ENCODE measurements around the gene MMD.

The MMD gene

DNA sequence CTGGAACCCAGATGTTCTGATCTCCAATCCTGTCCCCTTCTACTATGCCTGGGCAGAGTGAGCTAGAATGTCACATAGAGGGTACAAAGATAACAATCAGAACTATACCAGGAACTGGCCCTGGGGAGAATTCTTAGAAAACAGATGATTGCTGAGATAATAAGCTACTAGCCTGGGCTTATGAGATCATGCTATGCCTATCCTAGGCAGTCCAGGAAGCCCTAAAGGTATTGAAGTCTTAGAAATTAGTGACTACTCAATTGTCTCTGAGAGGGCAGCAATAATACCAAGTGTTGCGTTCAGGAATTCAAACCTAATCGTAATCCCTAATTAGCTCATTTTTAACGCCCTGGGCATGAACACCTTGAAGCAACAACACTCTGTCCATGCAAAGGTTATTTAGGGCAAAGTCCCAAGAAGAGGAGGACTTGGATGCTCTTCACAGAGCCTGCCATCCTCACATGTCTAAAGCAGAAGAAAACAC is 77.1 kb downstream of the MMD start:
- TF ChIP-seq TCF12 (IDR thresholded peaks at IDR 0.05; ENCODE audit: low read depth) (no peak), TEAD4 (IDR thresholded peaks at IDR 0.05) (no peak), FOXM1 (IDR thresholded peaks at IDR 0.05; ENCODE audit: borderline replicate concordance, low read depth) (no peak), CREB1 (IDR thresholded peaks at IDR 0.05; ENCODE audit: low read depth) (no peak), EGR1 (IDR thresholded peaks at IDR 0.05) (no peak)
- TF ChIP-seq, protein P1, sequence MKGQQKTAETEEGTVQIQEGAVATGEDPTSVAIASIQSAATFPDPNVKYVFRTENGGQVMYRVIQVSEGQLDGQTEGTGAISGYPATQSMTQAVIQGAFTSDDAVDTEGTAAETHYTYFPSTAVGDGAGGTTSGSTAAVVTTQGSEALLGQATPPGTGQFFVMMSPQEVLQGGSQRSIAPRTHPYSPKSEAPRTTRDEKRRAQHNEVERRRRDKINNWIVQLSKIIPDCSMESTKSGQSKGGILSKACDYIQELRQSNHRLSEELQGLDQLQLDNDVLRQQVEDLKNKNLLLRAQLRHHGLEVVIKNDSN (IDR thresholded peaks at IDR 0.05) = no peak

DNA sequence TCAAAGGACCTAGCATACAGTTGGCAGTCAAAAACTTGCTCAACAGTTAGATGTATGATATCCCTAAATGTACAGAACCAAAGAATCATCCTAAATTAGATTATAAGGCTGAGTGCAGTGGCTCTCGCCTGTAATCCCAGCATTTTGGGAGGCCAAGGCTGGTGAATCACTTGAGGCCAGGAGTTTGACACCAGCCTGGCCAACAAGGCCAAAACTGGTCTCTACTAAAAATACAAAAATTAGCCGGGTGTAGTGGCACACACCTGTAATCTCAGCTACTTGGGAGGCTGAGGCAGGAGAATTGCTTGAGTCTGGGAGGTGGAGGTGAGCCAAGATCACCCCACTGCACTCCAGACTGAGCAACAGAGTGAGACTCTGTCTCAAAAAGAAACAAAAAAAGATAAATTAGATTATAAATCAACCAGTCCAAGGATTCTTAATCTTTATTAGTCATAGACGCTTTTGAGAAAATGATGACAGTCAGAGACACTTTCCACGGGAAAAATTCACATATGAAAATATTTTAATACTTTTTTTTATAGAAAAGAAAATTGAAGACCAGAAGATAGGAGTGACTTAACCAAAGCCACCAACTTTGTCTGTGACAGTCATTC is 77.6 kb downstream of the MMD start:
- no peak for TF ChIP-seq CREB1 (IDR thresholded peaks at IDR 0.05; ENCODE audit: low read depth)

DNA sequence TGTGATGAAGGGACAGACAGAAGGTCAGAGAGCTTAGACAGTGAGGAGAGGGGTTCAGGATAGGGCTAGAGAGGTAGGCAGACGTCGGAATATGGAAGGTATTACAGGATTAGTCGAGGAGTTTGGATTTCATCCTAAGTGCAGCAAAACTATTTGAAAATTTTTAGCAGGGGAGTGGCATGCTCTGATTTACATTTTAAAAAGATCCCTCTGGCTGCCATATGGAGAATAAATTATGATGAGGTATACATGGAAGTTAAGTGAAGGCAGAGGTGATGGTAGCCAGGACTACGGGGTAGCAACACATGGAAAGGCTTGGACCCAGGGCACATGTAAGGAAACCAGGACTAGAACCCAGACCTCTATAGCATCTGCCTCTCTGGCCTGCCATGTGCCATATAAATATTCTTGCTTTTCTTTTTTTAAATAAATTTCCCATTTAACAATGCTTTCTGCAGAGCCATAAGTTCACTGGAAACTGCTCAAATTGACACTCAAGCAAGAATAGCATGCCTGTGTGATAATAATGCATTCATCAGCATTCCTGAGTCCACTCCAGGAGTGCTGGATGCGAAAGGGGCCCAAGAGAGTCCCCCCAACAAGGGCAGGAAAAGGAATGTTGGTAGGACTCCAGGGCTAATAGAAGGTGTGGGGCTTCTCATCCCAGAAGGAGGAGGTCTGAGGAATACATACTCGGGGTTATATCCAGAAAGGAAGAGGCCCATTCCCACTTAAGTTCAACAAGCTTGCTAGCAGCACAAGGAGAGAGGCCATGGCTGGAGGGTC is 78.6 kb downstream of the MMD start:
- no peak for TF ChIP-seq CREB1 (IDR thresholded peaks at IDR 0.05; ENCODE audit: low read depth)
